GM12872 (cell line): ENCODE data around the gene LRRC10.
A peak's percentile ranks its signal among the peaks of the same experiment; 100 is the strongest.

Experiments
- CTCF ChIP-seq: IDR thresholded peaks from 3 replicates; pipeline ENCODE4 v1.5.1; 2011; ENCODE audit warnings: low read depth, mild to moderate bottlenecking, low read length, moderate library complexity; ENCODE audit not compliant: insufficient read depth

The LRRC10 gene

GRCh38 chr12:69639400-69640016 is 28.8 kb upstream of the LRRC10 start:
- TF ChIP-seq CTCF: peak; percentile 96

DNA sequence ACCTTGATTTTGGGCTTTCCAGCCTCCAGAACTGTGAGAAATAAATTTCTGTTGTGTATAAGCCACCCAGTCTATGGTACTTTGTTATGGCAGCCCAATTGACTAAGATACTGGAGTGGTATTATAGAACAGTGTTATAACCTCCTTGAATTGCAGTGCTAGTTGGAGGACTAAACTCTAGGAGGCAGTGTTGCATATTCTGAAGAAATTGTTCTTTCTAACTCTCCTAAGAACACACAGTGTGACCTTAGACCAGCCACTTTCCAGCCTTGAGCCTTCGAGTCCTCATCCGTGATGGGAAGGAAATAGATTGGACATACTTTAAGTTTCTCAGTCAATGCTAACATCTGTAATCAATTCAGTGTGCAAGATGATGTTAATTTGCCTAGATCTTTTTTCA is 22.4 kb upstream of the LRRC10 start:
- TF ChIP-seq CTCF: peak; percentile 34; the same call in 2 of the 3 replicates

GRCh38 chr12:69630191-69630590 is 19.5 kb upstream of the LRRC10 start:
- TF ChIP-seq CTCF: peak; percentile 40; the same call in 2 of the 3 replicates

DNA sequence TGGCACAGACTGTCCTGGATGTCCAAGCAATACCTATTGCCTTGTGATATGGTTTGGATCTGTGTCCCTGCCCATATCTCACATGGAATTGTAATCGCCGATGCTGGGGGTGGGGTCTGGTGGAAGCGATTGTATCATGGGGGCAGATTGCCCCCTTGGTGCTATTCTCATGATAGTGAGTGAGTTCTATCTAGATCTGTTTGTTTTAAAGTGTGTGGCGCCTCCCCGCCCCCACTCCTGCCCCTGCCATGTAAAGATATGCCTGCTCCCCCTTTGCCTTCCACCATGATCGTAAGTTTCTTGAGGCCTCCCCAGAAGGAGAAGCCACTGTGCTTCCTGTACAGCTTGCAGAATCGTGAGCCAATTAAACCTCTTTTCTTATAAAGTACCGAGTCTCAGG is 16.8 kb upstream of the LRRC10 start:
- no peak for TF ChIP-seq CTCF

GRCh38 chr12:69623970-69624369 is 13.3 kb upstream of the LRRC10 start:
- no peak for TF ChIP-seq CTCF

GRCh38 chr12:69621551-69621950 is 10.8 kb upstream of the LRRC10 start:
- TF ChIP-seq CTCF: no peak

GRCh38 chr12:69620921-69621320 is 10.2 kb upstream of the LRRC10 start:
- TF ChIP-seq CTCF: no peak

GRCh38 chr12:69620077-69620476 is 9.4 kb upstream of the LRRC10 start:
- TF ChIP-seq CTCF: no peak
